ENCODE results near the gene SARNP. TPM values are rescaled to one million over a fixed set of nuclear protein-coding genes. Genes with fewer than 3 reads are reported as not detected.

The SARNP gene
- total and polyA plus RNA-seq, 2 experiments from 2014 or later, result 103 to 118 TPM

GRCh38 chr12:55746913-55747231, 70.7 kb downstream of the SARNP start:
- no peak overlapping the region for H2AFZ ChIP-seq
- H3K4me2 ChIP-seq, result no peak overlapping the region
- H3K36me3 ChIP-seq (replicated peaks; ENCODE audit: insufficient read depth, low read depth), result no peaks in the 10 kb centered on the region
- no peak for DNase-seq (ENCODE audit: low spot score)
- H3K9me3 ChIP-seq (ENCODE audit: low read depth), result no peaks in the 10 kb centered on the region
- H3K9me2 ChIP-seq (replicated peaks; ENCODE audit: insufficient read depth), result no peaks in the 10 kb centered on the region
- H3K27me3 ChIP-seq, result no peaks in the 10 kb centered on the region
- peaks cover 20% of the 10 kb centered on the region for H3K79me2 ChIP-seq
- H3K4me1 ChIP-seq (ENCODE audit: insufficient read depth), result peaks cover 21% of the 10 kb centered on the region
- no peak overlapping the region for H3K4me3 ChIP-seq
- H4K20me1 ChIP-seq (ENCODE audit: insufficient read depth, poor library complexity, severe bottlenecking), result no peaks in the 10 kb centered on the region
- H3K27ac ChIP-seq, result no peak overlapping the region
- TF ChIP-seq EZH2phosphoT487 (IDR thresholded peaks at IDR 0.05; ENCODE audit: low read depth, severe bottlenecking, unreplicated experiment), result no peak
- no peak for TF ChIP-seq CTCF (IDR thresholded peaks at IDR 0.05; ENCODE audit: poor library complexity)
- no peak for TF ChIP-seq EZH2 (IDR thresholded peaks at IDR 0.05; ENCODE audit: borderline replicate concordance)

GRCh38 chr12:55746174-55746912, 71.2 kb downstream of the SARNP start:
- no peak for DNase-seq (ENCODE audit: low spot score)
- Histone ChIP-seq H3K27ac (peak overlapping the region; percentile 66), H2AFZ (no peak overlapping the region), H4K20me1 (ENCODE audit: insufficient read depth, poor library complexity, severe bottlenecking) (no peaks in the 10 kb centered on the region), H3K36me3 (replicated peaks; ENCODE audit: insufficient read depth, low read depth) (no peaks in the 10 kb centered on the region), H3K9me2 (replicated peaks; ENCODE audit: insufficient read depth) (no peaks in the 10 kb centered on the region), H3K4me2 (peak overlapping the region; percentile 97), H3K4me3 (no peak overlapping the region), H3K9me3 (ENCODE audit: low read depth) (no peaks in the 10 kb centered on the region), H3K4me1 (ENCODE audit: insufficient read depth) (peaks cover 21% of the 10 kb centered on the region), H3K27me3 (no peaks in the 10 kb centered on the region), H3K79me2 (peaks cover 20% of the 10 kb centered on the region)
- WGBS (ENCODE audit: low lambda C conversion rate, missing lambda C conversion rate), result 36% methylated on average over 3 of the region's 3 CpGs
- TF ChIP-seq EZH2 (IDR thresholded peaks at IDR 0.05; ENCODE audit: borderline replicate concordance) (no peak), EZH2phosphoT487 (IDR thresholded peaks at IDR 0.05; ENCODE audit: low read depth, severe bottlenecking, unreplicated experiment) (no peak), CTCF (IDR thresholded peaks at IDR 0.05; ENCODE audit: poor library complexity) (no peak)

- Histone ChIP-seq H3K4me1 (ENCODE audit: insufficient read depth) (peaks cover 21% of the 10 kb centered on the region), H3K36me3 (replicated peaks; ENCODE audit: insufficient read depth, low read depth) (no peaks in the 10 kb centered on the region), H2AFZ (no peak overlapping the region), H3K27me3 (no peaks in the 10 kb centered on the region), H3K4me2 (peak overlapping the region; percentile 97), H3K9me2 (replicated peaks; ENCODE audit: insufficient read depth) (no peaks in the 10 kb centered on the region), H3K79me2 (peaks cover 20% of the 10 kb centered on the region), H3K4me3 (no peak overlapping the region), H3K9me3 (ENCODE audit: low read depth) (no peaks in the 10 kb centered on the region), H3K27ac (peak overlapping the region; percentile 66), H4K20me1 (ENCODE audit: insufficient read depth, poor library complexity, severe bottlenecking) (no peaks in the 10 kb centered on the region)
- DNase-seq (ENCODE audit: low spot score), result peak; percentile 70
- WGBS (ENCODE audit: low lambda C conversion rate, missing lambda C conversion rate), result 7% methylated on average over 9 of the region's 13 CpGs
- TF ChIP-seq EZH2phosphoT487 (IDR thresholded peaks at IDR 0.05; ENCODE audit: low read depth, severe bottlenecking, unreplicated experiment) (no peak), EZH2 (IDR thresholded peaks at IDR 0.05; ENCODE audit: borderline replicate concordance) (no peak), CTCF (IDR thresholded peaks at IDR 0.05; ENCODE audit: poor library complexity) (no peak)
Observed at GRCh38 chr12:55745361-55746173, 72.0 kb downstream of the SARNP start.

All from hepatocyte (in vitro differentiated cells).